Retinal pigment epithelial cell (primary cell): ENCODE data around the gene HPN.
A peak's percentile ranks its signal among the peaks of the same experiment; 100 is the strongest.

ENCODE experiments used
- DNase-seq: peaks from one replicate; pipeline ENCODE4 v3.0.0-alpha.2; 2010; ENCODE audit warnings: low read depth
- H3K4me3 ChIP-seq: 2 replicates; pipeline ENCODE4 v1.5.1; 2011; ENCODE audit warnings: mild to moderate bottlenecking, low read length, control low read depth, moderate library complexity
- TF ChIP-seq, protein P1 (sequence below): conservative IDR thresholded peaks from 2 replicates; pipeline ENCODE4 v1.5.1; 2011; ENCODE audit warnings: low read depth, low read length, control low read depth, inconsistent platforms

Gene HPN

DNA sequence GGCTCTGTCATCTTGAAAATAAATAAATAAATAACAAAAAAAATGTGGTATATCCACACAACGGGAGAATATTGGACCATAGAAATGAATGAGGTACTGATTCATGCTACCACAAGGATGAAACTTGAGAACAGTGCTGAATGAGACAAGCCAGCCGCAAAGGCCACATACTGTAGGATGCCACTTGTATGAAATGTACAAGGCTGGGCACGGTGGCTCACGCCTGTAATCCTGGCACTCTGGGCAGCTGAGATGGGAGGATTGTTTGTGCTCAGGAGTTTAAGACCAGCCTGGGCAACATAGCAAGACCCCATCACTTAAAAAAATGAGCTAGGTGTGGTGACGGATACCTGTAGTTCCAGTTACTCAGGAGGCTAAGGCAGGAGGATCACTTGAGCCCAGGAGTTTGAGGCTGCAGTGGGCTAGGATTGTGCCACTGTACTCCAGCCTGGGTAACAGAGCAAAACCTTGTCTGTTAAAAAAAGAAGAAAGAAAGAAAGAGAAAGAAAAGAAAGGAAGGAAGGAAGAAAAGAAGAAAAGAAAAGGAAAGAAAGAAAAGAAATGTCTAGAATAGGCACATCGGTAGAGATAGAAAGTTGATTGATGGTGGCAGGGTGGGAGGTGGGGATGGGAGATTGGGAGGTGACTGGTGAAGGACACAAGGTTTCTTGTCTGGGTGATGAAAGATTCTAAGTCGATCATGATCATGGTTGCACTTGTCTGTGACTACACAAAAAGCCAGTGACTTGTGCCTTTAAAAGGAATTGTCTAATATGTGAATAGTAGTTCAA, 20.3 kb downstream of the HPN start:
- TF ChIP-seq, protein P1, sequence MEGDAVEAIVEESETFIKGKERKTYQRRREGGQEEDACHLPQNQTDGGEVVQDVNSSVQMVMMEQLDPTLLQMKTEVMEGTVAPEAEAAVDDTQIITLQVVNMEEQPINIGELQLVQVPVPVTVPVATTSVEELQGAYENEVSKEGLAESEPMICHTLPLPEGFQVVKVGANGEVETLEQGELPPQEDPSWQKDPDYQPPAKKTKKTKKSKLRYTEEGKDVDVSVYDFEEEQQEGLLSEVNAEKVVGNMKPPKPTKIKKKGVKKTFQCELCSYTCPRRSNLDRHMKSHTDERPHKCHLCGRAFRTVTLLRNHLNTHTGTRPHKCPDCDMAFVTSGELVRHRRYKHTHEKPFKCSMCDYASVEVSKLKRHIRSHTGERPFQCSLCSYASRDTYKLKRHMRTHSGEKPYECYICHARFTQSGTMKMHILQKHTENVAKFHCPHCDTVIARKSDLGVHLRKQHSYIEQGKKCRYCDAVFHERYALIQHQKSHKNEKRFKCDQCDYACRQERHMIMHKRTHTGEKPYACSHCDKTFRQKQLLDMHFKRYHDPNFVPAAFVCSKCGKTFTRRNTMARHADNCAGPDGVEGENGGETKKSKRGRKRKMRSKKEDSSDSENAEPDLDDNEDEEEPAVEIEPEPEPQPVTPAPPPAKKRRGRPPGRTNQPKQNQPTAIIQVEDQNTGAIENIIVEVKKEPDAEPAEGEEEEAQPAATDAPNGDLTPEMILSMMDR: no peak
- no peak overlapping the region for H3K4me3 ChIP-seq
- DNase-seq: no peak

DNA sequence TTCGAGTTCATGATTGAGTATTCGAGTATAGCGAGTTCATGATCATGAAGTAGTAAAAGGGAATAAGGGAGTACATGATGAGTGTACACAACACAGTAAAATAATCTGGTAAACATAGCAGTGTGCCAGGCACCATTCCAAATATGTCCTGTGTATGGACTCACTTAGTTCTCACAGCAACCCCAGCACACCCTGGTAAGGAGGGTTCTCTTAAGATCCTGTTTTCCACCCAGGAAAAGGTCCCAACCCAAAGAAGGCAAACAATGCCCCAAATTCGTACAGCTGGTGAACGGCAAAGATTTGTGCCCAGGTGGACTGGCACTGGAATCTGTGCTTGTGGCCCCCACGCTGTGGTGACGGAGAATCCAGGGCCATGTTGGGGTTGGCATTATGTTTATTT, 21.4 kb downstream of the HPN start:
- H3K4me3 ChIP-seq: no peak overlapping the region
- TF ChIP-seq, protein P1: no peak
- DNase-seq: no peak

DNA sequence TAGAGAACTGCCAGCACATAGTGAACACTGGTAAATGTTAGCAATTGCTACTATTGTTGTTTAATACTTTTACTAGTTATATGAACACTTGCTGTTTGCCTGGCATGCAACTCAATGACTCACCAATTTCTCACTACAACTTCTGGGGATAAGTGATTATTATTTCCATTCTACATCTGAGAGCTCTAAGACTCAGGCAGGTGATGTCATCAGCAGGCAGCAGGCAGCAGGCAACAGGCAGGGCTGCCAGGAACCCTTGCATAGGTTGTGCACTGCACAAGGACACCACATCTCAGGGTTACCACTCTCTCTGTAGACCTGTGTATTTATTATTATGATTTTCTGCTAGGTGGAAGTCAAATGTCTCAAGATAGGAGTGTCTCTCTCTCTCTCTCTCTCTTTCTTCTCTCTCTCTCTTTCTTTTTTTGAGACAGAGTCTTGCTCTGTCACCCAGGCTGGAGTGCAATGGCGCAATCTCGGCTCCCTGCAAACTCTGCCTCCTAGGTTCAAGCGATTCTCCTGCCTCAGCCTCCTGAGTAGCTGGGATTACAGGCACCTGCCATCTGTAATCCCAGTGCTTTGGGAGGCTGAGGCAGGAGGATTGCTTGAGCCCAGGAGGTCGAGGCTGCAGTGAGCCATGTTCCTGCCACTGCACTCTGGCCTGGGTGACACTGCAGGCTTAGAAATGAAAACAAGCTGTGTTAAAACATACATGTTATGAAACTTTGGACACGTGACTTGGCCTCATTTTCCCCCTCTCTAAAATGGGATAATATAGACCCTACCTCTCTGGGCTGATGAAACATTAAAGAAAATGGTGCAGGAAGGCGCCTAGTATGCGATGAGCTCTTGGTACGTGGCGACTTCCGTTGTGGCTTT, 22.7 kb downstream of the HPN start:
- H3K4me3 ChIP-seq: no peak overlapping the region
- TF ChIP-seq, protein P1: no peak
- DNase-seq: peak; percentile 41

DNA sequence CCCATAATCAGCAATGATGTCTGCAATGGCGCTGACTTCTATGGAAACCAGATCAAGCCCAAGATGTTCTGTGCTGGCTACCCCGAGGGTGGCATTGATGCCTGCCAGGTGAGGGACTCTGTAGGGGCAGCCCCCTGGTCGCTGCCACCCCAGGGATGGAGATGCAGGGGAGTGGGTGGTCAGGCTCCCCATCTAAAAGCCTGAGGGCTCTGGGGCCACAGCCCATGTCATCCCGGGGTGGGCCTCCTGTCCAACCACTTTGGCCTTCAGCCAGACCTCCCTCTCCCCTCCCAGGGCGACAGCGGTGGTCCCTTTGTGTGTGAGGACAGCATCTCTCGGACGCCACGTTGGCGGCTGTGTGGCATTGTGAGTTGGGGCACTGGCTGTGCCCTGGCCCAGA, 24.1 kb downstream of the HPN start:
- H3K4me3 ChIP-seq: no peak overlapping the region
- DNase-seq: no peak
- TF ChIP-seq, protein P1: no peak

DNA sequence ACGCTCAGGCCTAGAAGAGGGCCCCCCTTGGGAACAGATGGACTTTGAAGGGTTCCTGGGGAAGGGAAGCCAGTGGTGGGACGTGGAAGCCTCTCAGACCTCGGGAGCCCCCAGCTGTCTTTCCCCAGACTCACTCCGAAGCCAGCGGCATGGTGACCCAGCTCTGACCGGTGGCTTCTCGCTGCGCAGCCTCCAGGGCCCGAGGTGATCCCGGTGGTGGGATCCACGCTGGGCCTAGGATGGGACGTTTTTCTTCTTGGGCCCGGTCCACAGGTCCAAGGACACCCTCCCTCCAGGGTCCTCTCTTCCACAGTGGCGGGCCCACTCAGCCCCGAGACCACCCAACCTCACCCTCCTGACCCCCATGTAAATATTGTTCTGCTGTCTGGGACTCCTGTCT, 24.6 kb downstream of the HPN start:
- no peak overlapping the region for H3K4me3 ChIP-seq
- no peak for DNase-seq
- TF ChIP-seq, protein P1: no peak

DNA sequence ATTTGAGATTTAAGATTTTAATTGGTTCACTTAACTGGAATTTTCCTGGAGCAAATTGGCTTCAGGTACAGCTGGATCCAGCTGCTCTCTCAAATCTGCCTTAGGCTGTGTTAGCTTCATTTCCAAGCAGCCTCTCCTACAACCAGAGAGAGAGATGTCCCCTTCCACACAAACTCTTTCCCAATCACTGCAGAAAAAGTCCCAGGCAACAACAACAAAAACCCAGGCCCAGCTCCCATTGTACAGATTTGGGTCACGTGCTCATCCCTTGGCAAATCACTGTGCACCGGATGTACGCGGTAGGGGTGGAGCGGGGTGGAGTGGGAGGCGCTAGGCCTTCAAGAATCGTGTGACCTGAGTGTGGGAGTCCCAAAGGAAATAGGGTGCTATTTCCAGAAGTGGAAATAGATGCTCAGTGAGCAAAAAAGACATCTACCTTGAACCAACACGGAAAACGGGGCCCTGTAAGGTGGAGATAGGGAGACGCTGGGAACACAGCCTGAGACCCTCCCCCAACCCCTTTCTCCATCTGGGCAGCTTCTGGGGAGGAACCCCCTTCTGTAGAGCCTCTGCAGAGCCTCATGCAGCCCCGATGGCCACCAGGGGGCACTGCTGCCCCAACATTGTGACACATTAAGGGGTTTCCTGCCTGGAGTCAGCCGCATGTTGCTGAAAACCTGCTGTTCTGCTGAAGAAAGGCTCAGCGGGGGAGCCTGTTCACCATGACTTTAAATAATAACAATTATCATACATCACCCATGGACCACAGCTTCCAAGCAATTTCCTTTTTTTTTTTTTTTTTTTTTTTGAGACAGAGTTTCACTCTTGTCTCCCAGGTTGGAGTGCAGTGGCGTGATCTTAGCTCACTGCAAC, 25.4 kb downstream of the HPN start:
- TF ChIP-seq, protein P1: peak; percentile 94
- DNase-seq: peak; percentile 13
- no peak overlapping the region for H3K4me3 ChIP-seq
